Endothelial cell of umbilical vein (primary cell): Measurements from ENCODE around the gene LSM11. TPM values are rescaled to one million over a fixed set of nuclear protein-coding genes. Genes with fewer than 3 reads are reported as not detected.

Source experiments
- BruUV-seq: library from RNA; stranded (reverse); fragments of 400-500 nt; replicated peaks from 2 replicates; lab custom pipeline; 2021; lab: Mats Ljungman, UMichigan
- CTCF ChIA-PET: fragments of 300-600, 350-600 bp; sonication (Branson Sonifier 250); formaldehyde crosslinking; loops from one replicate; lab custom pipeline; 2021; ENCODE audit warnings: antibody characterized with exemption, inconsistent platforms; lab: Charles Lee
- POLR2A ChIA-PET: fragments of 300-600, 350-600 bp; sonication (Branson Sonifier 250); formaldehyde crosslinking; loops from one replicate; lab custom pipeline; 2021; ENCODE audit warnings: antibody characterized with exemption, inconsistent platforms; lab: Charles Lee
- DNase-seq: peaks from one replicate; pipeline ENCODE4 v3.0.0-alpha.2; 2011; ENCODE audit warnings: low read depth, low spot score
- FAIRE-seq: peaks from 2 replicates; lab custom pipeline; 2011; peaks lifted over from hg19 to GRCh38; lab: Jason Lieb, UNC
- H2AFZ ChIP-seq: 2 replicates; pipeline ENCODE4 v1.6.0; 2012; ENCODE audit warnings: low read depth, low read length, control low read depth, inconsistent platforms
- H3K27ac ChIP-seq: 2 replicates; pipeline ENCODE4 v1.5.1; 2011; ENCODE audit warnings: low read depth, mild to moderate bottlenecking, control low read depth, low read length, moderate library complexity; ENCODE audit not compliant: insufficient read depth
- H3K27me3 ChIP-seq, 2 experiments: 2 replicates each; pipeline versions ENCODE4 v1.6.0 to v1.6.1; 2011; ENCODE audit warnings: low read length in 2 of 2, mixed read lengths in 1 of 2; ENCODE audit not compliant: control insufficient read depth in 2 of 2, insufficient read depth in 2 of 2
- H3K36me3 ChIP-seq, 2 experiments: 2 replicates in 1 of 2; 3 replicates in 1 of 2; pipeline ENCODE4 v1.5.1; 2011; ENCODE audit warnings: low read length in 2 of 2, mild to moderate bottlenecking in 1 of 2, moderate library complexity in 1 of 2; ENCODE audit not compliant: control insufficient read depth in 2 of 2, insufficient read depth in 2 of 2; ENCODE audit errors: extremely low read depth in 1 of 2
- H3K4me1 ChIP-seq: 3 replicates; pipeline ENCODE4 v1.5.1; 2011; ENCODE audit warnings: mild to moderate bottlenecking, low read length; ENCODE audit not compliant: control insufficient read depth, insufficient read depth; ENCODE audit errors: extremely low read depth
- H3K4me2 ChIP-seq: 2 replicates; pipeline ENCODE4 v1.6.1; 2011; ENCODE audit warnings: low read length, control low read depth, mixed read lengths; ENCODE audit not compliant: insufficient read depth
- H3K4me3 ChIP-seq, 3 experiments: fragments of 200-600 bp in 1 of 3; sonication (generic), shearing (Covaris generic) in 1 of 3; replicated peaks in 1 of 3; 2 replicates each; pipeline ENCODE4 v1.5.1; 2011 to 2016; ENCODE audit warnings: control low read depth in 3 of 3, low read length in 3 of 3, mild to moderate bottlenecking in 2 of 3, inconsistent platforms in 1 of 3, low read depth in 1 of 3, moderate library complexity in 1 of 3; ENCODE audit not compliant: insufficient read depth in 1 of 3
- H3K79me2 ChIP-seq: 2 replicates; pipeline ENCODE4 v1.6.0; 2012; ENCODE audit warnings: low read length, inconsistent platforms; ENCODE audit not compliant: control insufficient read depth, insufficient read depth
- H3K9ac ChIP-seq: replicated peaks from 2 replicates; pipeline ENCODE3; 2011; ENCODE audit warnings: low read length, control low read depth; ENCODE audit not compliant: insufficient read depth; ENCODE audit errors: extremely low read depth
- H3K9me1 ChIP-seq: replicated peaks from 3 replicates; pipeline ENCODE4 v1.6.0; 2011; ENCODE audit warnings: mild to moderate bottlenecking, low read length; ENCODE audit not compliant: control insufficient read depth, insufficient read depth; ENCODE audit errors: extremely low read depth
- H3K9me3 ChIP-seq: replicated peaks from 2 replicates; pipeline ENCODE4 v1.5.1; 2012; ENCODE audit warnings: low read length, inconsistent platforms; ENCODE audit not compliant: control insufficient read depth, insufficient read depth
- H4K20me1 ChIP-seq: replicated peaks from 2 replicates; pipeline ENCODE3; 2011; ENCODE audit warnings: mild to moderate bottlenecking, low read length; ENCODE audit not compliant: control insufficient read depth, insufficient read depth; ENCODE audit errors: extremely low read depth
- CTCF ChIP-seq, 2 donors: IDR thresholded peaks; 1 replicate in 1 of 2; 2 replicates in 1 of 2; pipeline ENCODE4 v1.5.1; 2011; ENCODE audit warnings: low read length in 2 of 2, mild to moderate bottlenecking in 2 of 2, moderate library complexity in 2 of 2, control low read depth in 1 of 2, inconsistent platforms in 1 of 2, low read depth in 1 of 2; ENCODE audit not compliant: insufficient read depth in 1 of 2; ENCODE audit errors: extremely low read depth in 1 of 2
- EZH2 ChIP-seq: IDR thresholded peaks from 2 replicates; pipeline ENCODE4 v1.6.1; 2012; ENCODE audit warnings: borderline replicate concordance, low read depth, mild to moderate bottlenecking, moderate library complexity, low read length, inconsistent platforms; ENCODE audit not compliant: severe bottlenecking
- FOS ChIP-seq: IDR thresholded peaks from 2 replicates; pipeline ENCODE4 v1.6.1; 2011; ENCODE audit warnings: mild to moderate bottlenecking, low read length, moderate library complexity, borderline replicate concordance; ENCODE audit not compliant: insufficient read depth
- GATA2 ChIP-seq: IDR thresholded peaks from 2 replicates; pipeline ENCODE4 v1.7.0; 2011; ENCODE audit warnings: low read depth, mild to moderate bottlenecking, moderate library complexity, mixed read lengths, low read length; ENCODE audit not compliant: insufficient read length, insufficient read depth
- JUN ChIP-seq: IDR thresholded peaks from 2 replicates; pipeline ENCODE4 v1.6.1; 2011; ENCODE audit warnings: borderline replicate concordance, low read depth; ENCODE audit not compliant: insufficient read length, insufficient read depth
- MAX ChIP-seq: IDR thresholded peaks from 2 replicates; pipeline ENCODE4 v1.6.1; 2011; ENCODE audit not compliant: insufficient read depth, insufficient read length
- MYC ChIP-seq: IDR thresholded peaks from one replicate; pipeline ENCODE4 v1.6.1; 2011; ENCODE audit warnings: mild to moderate bottlenecking, low read depth, low read length
- POLR2A ChIP-seq: IDR thresholded peaks from 2 replicates; pipeline ENCODE4 v1.6.1; 2012; ENCODE audit warnings: low read depth, mild to moderate bottlenecking, control low read depth, low read length
- POLR2AphosphoS5 ChIP-seq: IDR thresholded peaks from 2 replicates; pipeline ENCODE4 v1.6.1; 2012; ENCODE audit warnings: low read depth, mild to moderate bottlenecking, control low read depth, low read length, moderate library complexity; ENCODE audit not compliant: insufficient read depth
- dilution Hi-C: fragments of 300-500 bp; cut with MboI; formaldehyde crosslinking; loops from one replicate; pipeline ENCODE4 v1.15.0; 2019; ENCODE audit warnings: low sequenced_read_pairs; ENCODE audit not compliant: extremely low pct_ligation_motif_present
- intact Hi-C: fragments of 100-400 bp; cut with micrococcal nuclease; formaldehyde crosslinking; loops from one replicate; pipeline ENCODE4 v1.10.0; 2022
- polyA plus RNA-seq, 4 experiments: library from polyadenylated mRNA; depleted of rRNA in 3 of 4; stranded (reverse) in 3 of 4; unstranded in 1 of 4; fragments of >200 nt; gene quantifications; 2 replicates each; pipeline versions ENCODE4 v1.2.1 to v1.2.3, GENCODE V29; 2011 to 2012; ENCODE audit warnings: missing spikeins in 1 of 4
- total RNA-seq: library from RNA; stranded (reverse); gene quantifications from 2 replicates; pipeline ENCODE4 v1.2.3, GENCODE V29; 2021

Gene LSM11
- total and polyA plus RNA-seq, 2 donors (not counting 3 experiments of a cell fraction or from before 2014, with no cell fraction given) = 3.5 to 7.3 TPM

- no peak overlapping the region for H2AFZ ChIP-seq
- FAIRE-seq (no peak), DNase-seq (no peak)
- H3K9ac ChIP-seq = no peak overlapping the region
- BruUV-seq = no TSS peak
- H3K27me3 ChIP-seq = peaks cover 0 to 3% of the 10 kb centered on the region in 2 experiments
- TF ChIP-seq CTCF (IDR thresholded peaks at IDR 0.05; ENCODE audit: extremely low read depth in 1 of 2, insufficient read depth in 1 of 2, low read depth in 1 of 2, low read length in 2 of 2) (no peak), JUN (no peak), EZH2 (no peak), MAX (no peak), MYC (no peak), GATA2 (no peak), POLR2AphosphoS5 (no peak), POLR2A (no peak), FOS (no peak)
- no peaks in the 10 kb centered on the region for H4K20me1 ChIP-seq
- H3K4me2 ChIP-seq = no peak overlapping the region
- no peaks in the 10 kb centered on the region for H3K36me3 ChIP-seq
- dilution Hi-C loops = no loop called here
- no peak overlapping the region for H3K27ac ChIP-seq
- no peaks in the 10 kb centered on the region for H3K79me2 ChIP-seq
- H3K9me1 ChIP-seq = no peaks in the 10 kb centered on the region
- ChIA-PET CTCF (interaction anchor here (0.9 to 1.9 kb wide), 3 partner anchors 177 to 1339 kb away, joined by 3 to 4 read pairs (median 3); no protein-coding TSS in a partner anchor), POLR2A (no interaction called here)
- no peak overlapping the region for H3K4me3 ChIP-seq
- no peaks in the 10 kb centered on the region for H3K4me1 ChIP-seq
- intact Hi-C loops = no loop called here
- H3K9me3 ChIP-seq = no peaks in the 10 kb centered on the region
These were observed 24.2 kb downstream of the LSM11 start for GRCh38 chr5:157767689-157768088.
